GM12892 (cell line): Measurements from ENCODE around the gene SLIT3.

Experiments used
- DNase-seq: peaks from one replicate; pipeline ENCODE4 v3.0.0; 2011; ENCODE audit not compliant: insufficient read length
- FAIRE-seq: peaks from 2 replicates; lab custom pipeline; 2011; peaks lifted over from hg19 to GRCh38; lab: Jason Lieb, UNC
- POLR2A ChIP-seq: IDR thresholded peaks from 2 replicates; pipeline ENCODE4 v1.6.1; 2011; ENCODE audit warnings: low read depth, low read length, control low read depth
- POLR2AphosphoS5 ChIP-seq: IDR thresholded peaks from 2 replicates; pipeline ENCODE4 v1.6.1; 2011; ENCODE audit warnings: low read depth, low read length, control low read depth
- TAF1 ChIP-seq: IDR thresholded peaks from 2 replicates; pipeline ENCODE4 v1.6.1; 2011; ENCODE audit warnings: low read depth, mild to moderate bottlenecking, control low read depth, low read length, borderline replicate concordance

Gene SLIT3

GRCh38 chr5:169091396-169091980 is 209.5 kb downstream of the SLIT3 start:
- DNase-seq (no peak), FAIRE-seq (no peak)
- no peak for TF ChIP-seq POLR2A

- TF ChIP-seq TAF1 (no peak), POLR2A (no peak), POLR2AphosphoS5 (no peak)
- DNase-seq (no peak), FAIRE-seq (no peak)
Observed at GRCh38 chr5:169089343-169089742, 211.6 kb downstream of the SLIT3 start.

- TF ChIP-seq POLR2A (no peak), POLR2AphosphoS5 (no peak), TAF1 (no peak)
- no peak for DNase-seq
- FAIRE-seq = no peak
Observed at GRCh38 chr5:169088028-169088725, 212.8 kb downstream of the SLIT3 start.

GRCh38 chr5:169085636-169086035 is 215.3 kb downstream of the SLIT3 start:
- no peak for TF ChIP-seq POLR2AphosphoS5
- DNase-seq (no peak), FAIRE-seq (no peak)

- no peak for DNase-seq
Observed at GRCh38 chr5:169085212-169085611, 215.7 kb downstream of the SLIT3 start.

GRCh38 chr5:169084775-169085174 is 216.2 kb downstream of the SLIT3 start:
- TF ChIP-seq POLR2AphosphoS5 = no peak
- no peak for TF ChIP-seq TAF1
- TF ChIP-seq POLR2A = no peak
- DNase-seq = no peak
- no peak for FAIRE-seq

More at GRCh38 chr5:169085212-169085611, 215.7 kb downstream of the SLIT3 start:
- no peak for FAIRE-seq
- no peak for TF ChIP-seq POLR2AphosphoS5
- no peak for TF ChIP-seq POLR2A
- no peak for TF ChIP-seq TAF1

- FAIRE-seq = no peak
- no peak for DNase-seq
- no peak for TF ChIP-seq POLR2A
- no peak for TF ChIP-seq TAF1
- TF ChIP-seq POLR2AphosphoS5 = no peak
Observed at GRCh38 chr5:169083394-169084018, 217.4 kb downstream of the SLIT3 start.

- no peak for DNase-seq
- TF ChIP-seq POLR2A (no peak), TAF1 (no peak), POLR2AphosphoS5 (no peak)
- no peak for FAIRE-seq
Observed at GRCh38 chr5:169081000-169081724, 219.8 kb downstream of the SLIT3 start.

- no peak for TF ChIP-seq POLR2A
- TF ChIP-seq TAF1 = no peak
- TF ChIP-seq POLR2AphosphoS5 = no peak
- no peak for DNase-seq
- no peak for FAIRE-seq
Observed at GRCh38 chr5:169080448-169080911, 220.5 kb downstream of the SLIT3 start.

GRCh38 chr5:169079697-169080096 is 221.2 kb downstream of the SLIT3 start:
- FAIRE-seq = no peak
- DNase-seq = no peak
- TF ChIP-seq TAF1 = no peak
- TF ChIP-seq POLR2AphosphoS5 = no peak
- no peak for TF ChIP-seq POLR2A

GRCh38 chr5:169074839-169075238 is 226.1 kb downstream of the SLIT3 start:
- FAIRE-seq (no peak), DNase-seq (no peak)
- TF ChIP-seq TAF1 = no peak
- TF ChIP-seq POLR2AphosphoS5 = no peak
- no peak for TF ChIP-seq POLR2A
